ENCODE data around the gene MYO5A.
A peak's percentile ranks its signal among the peaks of the same experiment; 100 is the strongest.
"Not testable (repeated sequence)": the region's sequence is repeated elsewhere in the genome, so short reads cannot be mapped to it uniquely, and the experiment has no call there.

Gene MYO5A

DNA sequence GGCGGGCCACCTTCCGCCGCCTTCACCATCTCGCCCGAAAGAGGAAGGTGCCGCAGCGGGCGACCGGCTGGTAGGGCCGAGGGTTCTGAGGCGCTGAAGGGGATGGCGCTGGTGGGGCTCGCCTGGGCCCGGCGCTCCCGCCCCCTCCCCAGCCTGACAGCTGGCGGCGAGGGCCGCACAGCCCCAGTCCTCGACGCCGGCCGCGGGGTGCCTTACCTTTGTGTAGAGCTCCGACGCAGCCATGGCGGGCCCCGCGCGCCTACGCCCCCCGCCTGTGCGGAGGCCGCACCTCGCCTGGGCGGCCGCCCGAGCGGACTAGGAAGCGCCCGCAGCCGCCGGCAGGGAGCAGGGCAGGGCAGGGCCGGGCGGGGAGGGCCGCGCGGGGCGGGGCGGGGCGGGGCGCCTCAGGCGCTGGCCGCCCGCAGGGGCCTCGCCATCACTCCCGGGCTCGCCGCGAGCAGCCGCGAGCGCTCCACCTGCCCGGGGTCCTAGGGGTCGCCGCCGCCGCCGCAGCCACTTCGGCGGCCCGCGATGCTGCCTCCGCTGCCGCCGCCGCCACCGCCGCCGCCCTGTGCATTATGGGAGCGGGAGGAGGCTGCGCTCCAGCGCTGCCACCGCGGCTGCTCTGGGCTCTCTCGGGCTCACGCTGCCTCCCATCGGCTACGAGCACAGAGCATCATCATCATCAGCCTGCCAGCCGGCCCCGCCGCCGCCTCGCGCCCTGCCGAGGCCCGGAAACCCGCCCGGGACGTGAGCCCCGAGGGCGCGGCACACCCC, at the start of gene MYO5A:
Gene MYO5A, minus strand, starts transcription at position 317 of the 777 bp plus-strand sequence. Its CDS starts 74 bp downstream, at position 243.
- DNase-seq (ENCODE audit: insufficient read length, low spot score) (peak; percentile 61), FAIRE-seq (no peak)

DNA sequence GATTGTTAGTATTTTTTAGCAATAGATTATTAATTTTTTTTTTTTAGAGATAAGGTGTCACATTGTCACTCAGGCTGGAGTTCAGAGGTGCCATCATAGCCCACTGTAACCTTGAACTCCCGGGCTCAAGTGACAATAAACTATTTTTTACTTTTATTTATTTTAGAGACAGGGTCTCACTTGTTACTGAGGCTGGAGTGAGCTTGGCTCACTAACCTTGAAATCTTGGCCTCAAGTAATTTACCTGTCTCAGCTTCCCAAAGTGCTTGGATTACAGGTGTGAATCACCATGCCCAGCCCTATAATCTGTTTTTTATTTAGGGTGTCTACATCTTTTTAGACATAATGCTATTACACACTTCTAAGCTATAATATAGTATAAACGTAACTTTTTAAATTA, 48.0 kb upstream of the MYO5A start:
- no peak for FAIRE-seq
- no peak for DNase-seq (ENCODE audit: insufficient read length, low spot score)

DNA sequence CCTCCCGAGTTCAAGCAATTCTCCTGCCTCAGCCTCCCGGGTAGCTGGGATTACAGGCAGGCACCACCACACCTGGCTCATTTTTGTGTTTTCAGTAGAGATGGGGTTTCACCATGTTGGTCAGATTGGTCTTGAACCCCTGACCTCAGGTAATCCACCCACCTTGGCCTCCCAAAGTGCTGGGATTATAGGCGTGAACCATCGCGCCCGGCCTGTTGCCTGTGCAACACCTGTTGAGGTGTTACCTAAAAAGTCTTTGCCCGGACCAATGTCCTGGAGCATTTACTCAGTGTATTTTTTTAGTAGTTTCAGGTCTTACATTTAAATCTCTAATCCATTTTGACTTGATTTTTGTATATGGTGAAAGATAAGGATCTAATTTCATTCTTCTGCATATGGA, 46.9 kb upstream of the MYO5A start:
- FAIRE-seq; DNase-seq (ENCODE audit: insufficient read length, low spot score): not testable (repeated sequence)

DNA sequence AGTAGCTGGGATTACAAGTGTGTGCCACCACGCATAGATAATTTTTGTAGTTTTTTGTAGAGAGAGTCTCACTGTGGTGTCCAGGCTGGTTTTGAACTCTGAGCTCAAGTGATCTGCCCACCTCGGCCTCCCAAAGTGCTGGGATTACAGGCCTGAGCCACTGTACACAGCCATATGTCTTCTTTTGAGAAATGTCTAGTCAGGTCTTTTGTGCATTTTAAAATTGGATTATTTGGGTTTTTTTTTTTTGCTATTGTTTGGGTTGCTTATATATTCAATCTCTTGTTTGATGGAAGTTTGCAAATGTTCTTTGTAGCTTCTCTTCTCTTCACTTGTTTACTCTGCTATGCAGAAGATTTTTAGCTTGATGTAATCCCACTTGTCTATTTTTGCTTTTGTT, 46.4 kb upstream of the MYO5A start:
- DNase-seq (ENCODE audit: insufficient read length, low spot score) (no peak), FAIRE-seq (no peak)

DNA sequence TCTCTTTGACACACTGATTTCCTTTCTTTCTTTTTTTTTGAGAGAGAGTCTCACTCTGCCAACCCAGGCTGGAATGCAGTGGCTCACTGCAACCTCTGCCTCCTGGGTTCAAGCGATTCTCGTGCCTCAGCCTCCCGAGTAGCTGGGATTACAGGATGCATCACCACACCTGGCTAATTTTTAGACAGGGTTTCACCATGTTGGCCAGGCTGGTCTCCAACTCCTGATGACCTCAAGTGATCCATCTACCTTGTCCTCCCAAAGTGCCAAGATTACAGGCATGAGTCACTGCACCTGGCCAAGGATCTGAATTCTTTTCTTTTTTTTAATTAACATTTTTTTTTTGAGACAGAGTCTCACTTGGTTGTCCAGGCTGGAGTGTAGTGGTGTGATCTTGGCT, 45.9 kb upstream of the MYO5A start:
- DNase-seq (ENCODE audit: insufficient read length, low spot score); FAIRE-seq: not testable (repeated sequence)

DNA sequence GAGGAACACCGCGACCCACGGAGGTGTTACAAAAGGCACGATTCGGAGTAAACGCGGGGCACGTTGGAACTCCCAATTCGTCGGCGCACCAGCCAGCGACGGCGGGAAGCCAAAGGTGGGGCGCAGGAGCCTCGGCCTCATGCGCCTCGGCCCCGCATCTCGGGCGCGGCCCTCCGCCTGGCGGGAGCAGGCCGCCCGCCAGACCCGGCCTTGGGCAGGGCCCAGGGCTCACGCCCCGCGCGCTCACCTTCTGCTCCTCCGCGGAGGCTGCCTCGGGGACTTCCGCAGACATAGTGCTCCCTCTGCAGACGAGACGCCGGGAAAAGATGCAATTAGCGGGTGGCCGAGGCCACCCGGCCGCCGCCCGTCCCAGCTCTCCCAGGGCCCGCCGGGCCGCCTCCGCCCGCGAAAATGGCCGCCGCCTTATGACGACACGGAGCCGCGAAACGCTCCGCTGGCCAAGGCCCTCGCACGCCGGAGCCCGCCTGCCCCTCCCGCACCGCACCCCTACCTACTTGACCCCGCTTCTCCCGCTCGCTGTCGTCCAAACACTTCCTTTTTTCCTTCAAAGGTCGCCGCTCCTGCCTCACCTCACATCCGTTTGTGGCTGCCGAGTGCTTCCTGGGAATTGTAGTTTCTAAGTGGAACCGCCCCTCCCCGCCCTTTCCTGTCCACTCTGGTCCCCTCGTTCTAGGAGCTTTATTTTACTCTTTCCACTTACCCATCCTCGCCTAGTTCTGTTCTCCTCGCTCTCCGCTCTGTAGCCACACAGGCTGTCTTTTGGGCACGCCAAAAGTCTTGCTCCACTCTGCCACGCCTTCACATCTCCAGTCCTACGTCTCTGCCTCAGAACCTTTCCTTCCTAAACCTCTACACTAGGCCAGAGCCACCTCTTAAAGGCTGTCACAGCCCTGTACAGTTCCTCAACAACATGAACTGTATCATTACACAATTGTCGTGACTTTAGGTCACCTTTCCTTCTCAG, 40.2 kb upstream of the MYO5A start, which contains the start of gene ARPP19:
Gene ARPP19, minus strand, starts transcription at position 430 of the 985 bp plus-strand sequence. Its CDS starts 138 bp downstream, at position 292.
- peak; percentile 59 for FAIRE-seq
- peak; percentile 93 for DNase-seq (ENCODE audit: insufficient read length, low spot score)

DNA sequence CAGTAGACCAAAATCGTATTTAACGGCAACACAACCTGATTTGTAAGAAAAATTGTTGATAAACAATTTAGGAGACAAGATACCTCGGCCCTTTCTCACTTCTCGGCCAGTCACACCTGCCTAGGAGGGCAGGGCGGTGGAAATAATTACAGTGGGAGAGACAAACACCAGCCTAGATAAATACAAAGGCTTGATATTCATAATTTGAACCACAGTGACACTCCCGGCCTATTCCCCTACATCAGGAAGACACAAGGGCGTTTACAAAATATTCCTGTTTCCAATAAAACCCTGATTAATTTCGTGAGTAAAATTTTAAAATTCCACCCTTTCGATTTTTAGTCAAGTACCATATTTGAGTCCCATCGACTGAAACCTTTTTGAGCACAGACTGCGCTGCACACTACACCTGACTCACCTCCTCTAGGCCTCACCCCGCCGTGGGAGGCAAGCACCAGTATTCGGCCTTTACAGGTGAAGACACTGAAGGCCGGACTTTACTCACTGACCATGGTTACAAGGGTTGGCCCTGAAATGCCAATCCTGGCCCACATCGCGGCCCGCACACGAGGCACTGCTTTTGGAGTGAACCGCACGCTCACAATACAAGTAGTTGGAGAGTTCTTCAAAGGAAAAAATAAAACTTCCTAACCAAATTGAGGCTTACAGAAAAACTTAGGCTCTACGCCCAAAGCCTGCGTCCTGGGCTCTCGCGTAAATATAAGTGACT, 39.4 kb upstream of the MYO5A start:
- DNase-seq (ENCODE audit: insufficient read length, low spot score) = no peak
- no peak for FAIRE-seq

DNA sequence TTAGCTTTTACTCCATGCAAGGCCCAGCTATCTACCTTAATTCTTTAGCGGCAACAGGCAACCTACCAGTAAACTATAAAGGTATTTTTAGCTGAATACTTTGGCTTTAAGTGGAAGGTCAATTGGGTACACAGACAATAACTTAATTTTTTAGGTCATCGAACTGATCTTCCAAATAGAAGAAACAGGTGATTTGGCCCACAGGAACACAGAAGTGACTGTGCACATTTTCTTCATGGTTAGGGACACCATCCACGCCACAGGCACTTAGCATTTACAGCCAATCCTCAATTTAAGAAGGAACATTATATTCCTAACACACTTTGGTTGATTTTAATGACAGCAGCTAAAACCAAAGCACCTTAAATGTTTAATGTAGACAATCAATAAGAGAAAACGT, 38.2 kb upstream of the MYO5A start:
- no peak for DNase-seq (ENCODE audit: insufficient read length, low spot score)
- FAIRE-seq = no peak

DNA sequence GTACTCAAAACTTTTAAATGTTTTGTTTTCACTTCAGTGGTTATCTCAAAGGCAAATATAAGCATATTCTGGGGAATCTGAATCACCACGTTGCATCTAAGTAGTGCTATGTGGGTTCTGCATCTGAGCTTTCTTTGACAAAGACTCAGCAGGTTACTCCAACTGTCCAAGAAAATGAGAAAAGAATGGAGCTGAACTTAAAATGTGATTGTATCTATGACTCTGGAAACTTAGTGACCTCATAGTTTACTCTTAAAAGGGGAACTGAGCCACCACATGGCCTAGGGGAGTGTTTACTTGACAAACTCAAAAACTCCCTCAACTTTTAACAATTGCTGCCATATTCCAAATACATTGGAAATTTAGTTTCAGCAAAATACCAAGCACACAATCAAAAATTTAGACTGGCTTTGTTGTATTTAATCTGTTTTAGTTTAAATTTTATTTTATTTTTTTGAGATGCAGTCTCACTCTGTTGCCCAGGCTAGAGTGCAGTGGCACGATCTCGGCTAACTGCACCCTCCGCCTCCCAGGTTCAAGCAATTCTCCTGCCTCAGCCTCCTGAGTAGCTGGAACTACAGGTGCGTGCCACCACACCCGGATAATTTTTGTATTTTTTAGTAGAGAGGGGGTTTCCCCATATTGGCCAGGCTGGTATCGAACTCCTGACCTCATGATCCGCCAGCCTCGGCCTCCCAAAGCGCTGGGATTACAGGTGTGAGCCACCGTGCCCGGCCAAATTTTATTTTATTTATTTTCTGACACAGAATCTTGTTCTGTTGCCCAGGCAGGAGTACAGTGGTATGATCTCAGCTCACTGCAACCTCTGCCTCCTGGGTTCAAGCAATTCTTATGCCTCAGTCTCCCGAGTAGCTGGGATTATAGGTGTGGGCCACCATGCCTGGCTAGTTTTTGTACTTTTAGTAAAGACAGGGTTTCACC, 37.0 kb upstream of the MYO5A start:
- not testable (repeated sequence) for DNase-seq (ENCODE audit: insufficient read length, low spot score); FAIRE-seq

DNA sequence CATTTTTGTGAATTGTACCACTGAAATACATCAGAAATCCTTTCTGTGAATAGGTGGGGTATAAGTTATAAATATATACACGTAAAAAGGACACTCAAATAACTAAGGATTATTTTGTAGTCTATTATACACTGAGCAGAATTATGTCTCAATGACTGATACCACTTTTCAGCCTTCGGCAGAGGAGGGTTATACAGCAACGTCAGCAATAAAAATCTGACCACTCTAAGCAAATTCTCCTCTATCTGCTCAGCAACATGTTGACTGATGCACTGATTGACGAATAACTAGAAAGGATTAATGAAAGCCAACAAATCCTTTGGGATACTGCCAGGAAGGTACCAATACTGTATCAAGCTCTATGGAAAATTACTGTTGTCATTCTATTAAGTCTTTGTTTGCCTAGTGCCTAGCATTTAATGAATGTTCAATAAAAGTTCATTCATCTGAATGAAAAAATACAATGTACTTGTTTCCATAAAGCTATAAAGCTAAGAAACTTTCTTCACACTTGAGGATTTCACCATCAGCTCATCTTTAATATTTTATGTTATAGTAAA, 34.9 kb upstream of the MYO5A start:
- no peak for FAIRE-seq

DNA sequence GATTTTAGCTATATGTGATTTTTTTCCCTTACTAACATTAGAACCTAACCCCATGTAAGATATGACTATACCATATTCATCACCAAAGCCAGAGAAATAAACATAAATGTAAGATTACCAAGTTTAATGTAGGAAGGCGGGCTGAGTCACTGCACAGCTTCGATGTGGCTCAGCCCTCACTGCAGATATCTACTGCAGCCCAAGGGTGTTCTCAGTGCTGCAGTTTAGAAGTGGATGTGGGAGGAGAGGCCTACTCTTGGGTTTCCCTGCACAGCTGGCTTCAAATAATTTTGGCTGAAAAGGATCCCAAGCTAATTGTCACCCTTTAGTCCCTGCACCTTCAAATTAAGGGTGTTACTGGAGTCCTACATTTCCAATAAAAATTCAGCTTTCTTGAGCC, 30.9 kb upstream of the MYO5A start:
- FAIRE-seq (no peak), DNase-seq (ENCODE audit: insufficient read length, low spot score) (no peak)

More for the DNA sequence above, 34.9 kb upstream of the MYO5A start:
- no peak for DNase-seq (ENCODE audit: insufficient read length, low spot score)

DNA sequence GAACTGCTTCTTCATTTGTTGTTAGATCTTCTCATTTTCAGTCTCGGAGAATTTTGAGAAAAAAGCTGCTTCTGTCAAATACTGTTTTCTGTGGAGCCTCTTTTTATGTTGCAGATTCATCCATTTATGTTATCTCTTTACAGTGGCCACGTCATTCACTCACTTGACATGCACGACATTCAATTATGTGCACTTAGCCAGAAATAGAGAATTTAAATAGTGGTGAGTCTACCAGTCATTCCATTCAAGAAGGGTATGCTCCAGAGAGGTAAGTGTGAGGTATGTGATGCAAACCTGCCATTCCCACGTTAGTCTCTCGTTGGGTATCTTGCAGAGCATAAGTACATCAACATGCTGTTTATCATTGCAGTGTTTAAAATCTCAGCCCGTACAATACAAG, 30.3 kb upstream of the MYO5A start:
- FAIRE-seq (no peak), DNase-seq (ENCODE audit: insufficient read length, low spot score) (no peak)

DNA sequence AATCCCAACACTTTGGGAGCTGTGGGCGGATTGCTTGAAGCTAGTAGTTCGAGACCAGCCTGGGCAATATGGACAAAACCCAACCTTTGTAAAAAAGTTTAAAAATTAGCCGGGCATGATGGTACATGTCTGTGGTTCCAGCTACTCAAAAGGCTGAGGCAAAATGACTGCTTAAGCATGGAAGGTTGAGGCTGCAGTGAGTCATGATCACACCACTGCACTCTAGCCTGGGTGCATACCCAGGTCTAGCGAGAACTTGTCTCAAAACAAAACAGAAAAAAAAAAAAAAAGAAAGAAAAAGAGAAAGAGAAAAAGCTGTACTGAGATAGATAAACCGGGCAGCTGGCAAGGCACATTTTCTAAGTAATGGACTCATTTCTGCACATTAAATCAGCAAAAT, 29.5 kb upstream of the MYO5A start:
- FAIRE-seq = no peak
- no peak for DNase-seq (ENCODE audit: insufficient read length, low spot score)

DNA sequence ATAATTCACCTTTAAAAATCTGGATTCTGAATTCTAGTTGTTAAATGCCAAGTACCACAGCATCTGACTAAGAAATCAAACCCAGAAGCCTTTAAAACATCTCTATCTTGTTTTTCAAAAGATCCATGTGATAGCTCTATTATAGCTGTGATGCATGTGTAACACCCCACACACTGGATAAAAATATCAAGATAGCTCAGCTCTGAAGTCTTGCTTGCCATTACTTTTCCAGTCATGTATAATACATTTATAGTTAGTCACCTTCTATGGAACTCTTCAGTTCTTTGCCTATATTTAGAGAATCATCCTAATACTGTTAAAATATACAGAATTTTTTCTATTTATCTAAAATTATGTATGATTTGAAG, 28.6 kb upstream of the MYO5A start:
- DNase-seq (ENCODE audit: insufficient read length, low spot score) = no peak
- FAIRE-seq = no peak

DNA sequence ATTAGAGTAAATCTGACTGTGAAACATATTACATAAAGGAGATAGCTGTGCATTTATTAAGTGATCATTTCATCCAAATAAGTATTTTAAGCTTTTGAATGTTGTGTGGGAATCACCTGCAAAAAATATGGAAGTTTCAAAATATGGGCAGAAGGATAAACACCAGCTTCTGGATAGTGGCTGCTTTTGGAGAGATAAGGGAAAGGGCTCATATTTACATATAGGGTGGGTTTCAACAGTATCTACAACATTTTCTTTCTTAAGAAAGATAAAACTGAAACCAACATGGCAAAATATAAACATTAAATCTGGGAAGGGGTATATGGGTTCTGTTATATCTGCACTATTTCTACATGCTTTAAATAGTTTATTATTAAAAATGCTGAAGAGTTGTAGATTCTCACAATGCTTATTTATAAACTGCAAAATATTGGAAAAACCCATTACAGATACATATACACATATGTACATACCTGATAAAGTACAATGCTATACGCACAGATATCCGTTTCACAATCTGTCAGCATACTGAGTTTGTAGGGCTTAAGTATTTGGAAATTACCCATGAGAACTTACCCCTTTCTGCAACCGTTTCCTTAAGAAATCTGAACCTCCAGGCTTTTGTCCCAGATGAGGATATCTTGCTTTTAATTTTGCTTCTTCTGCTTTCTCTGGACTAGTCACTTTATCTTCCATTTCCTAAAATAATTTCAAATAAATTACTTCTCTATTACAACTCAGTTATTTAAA, 28.0 kb upstream of the MYO5A start:
- FAIRE-seq (no peak), DNase-seq (ENCODE audit: insufficient read length, low spot score) (no peak)

DNA sequence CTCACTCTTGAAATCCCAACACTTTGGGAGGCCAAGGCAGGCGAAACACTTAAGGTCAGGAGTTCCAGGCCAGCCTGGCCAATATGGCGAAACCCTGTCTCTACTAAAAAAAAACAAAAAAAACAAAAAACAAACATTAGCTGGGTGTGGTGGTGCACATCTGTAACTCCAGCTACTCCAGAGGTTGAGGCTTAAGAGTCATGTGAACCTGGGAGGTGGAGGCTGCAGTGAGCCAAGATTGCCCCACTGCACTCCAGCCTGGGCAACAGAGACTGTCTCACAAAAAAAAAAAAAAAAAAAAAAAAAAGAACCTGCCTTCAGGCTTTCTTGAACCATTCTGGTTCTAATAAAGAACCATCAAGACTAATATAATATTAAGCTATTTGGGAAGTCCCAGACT, 23.6 kb upstream of the MYO5A start:
- DNase-seq (ENCODE audit: insufficient read length, low spot score) (no peak), FAIRE-seq (no peak)

DNA sequence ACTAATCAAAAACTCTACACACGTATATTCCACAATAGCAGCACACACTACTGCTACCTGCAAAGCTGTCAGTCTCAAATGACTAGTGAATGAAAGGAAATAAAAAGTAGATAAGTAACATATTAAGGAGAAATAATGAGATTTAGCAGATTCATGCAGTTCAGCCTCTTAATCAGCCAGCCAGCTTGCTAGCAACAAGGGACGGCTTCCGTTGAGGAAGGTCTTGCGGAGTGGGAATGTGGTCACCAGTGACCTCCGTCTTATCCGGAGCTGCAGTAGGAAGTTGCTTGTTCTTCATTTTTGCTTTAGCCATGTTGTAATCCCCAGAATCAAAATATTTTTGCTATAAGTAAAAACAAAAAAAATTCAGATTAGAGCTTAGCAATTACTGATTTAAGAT, 23.1 kb upstream of the MYO5A start:
- no peak for FAIRE-seq
- DNase-seq (ENCODE audit: insufficient read length, low spot score) = no peak

DNA sequence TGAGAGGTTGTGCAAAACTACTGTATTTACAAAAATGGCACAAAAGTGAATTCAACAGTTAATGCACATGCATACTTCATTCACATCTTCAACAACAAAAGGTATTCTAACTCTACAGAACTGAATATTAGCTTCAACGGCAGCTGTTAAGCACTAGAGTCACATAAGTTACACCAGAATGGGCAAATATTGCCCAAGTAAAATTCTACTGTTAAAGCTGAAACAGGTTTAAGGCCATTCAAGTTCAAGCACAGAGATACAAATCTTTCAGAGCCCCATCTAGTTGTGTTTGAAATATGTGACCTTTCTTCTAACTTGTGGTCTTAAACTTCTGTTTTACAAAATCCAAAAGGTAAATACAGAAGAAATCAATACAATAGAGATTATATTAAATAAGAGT, 22.5 kb upstream of the MYO5A start:
- FAIRE-seq; DNase-seq (ENCODE audit: insufficient read length, low spot score): not testable (repeated sequence)

Data from HTR-8/SVneo (cell line).